Sigmoid colon (tissue), 7 donors: ENCODE data around the gene NUMB. TPM values are rescaled to one million over a fixed set of nuclear protein-coding genes. Genes with fewer than 3 reads are reported as not detected.

Source experiments
- DNase-seq: peaks from one replicate; pipeline ENCODE4 v3.0.0-alpha.2; 2019
- H3K27ac ChIP-seq, 4 donors: fragments of 200-600 bp; sonication (generic); one replicate each; pipeline ENCODE4 v1.5.1; 2016 to 2019; ENCODE audit warnings: mild to moderate bottlenecking in 1 of 4
- H3K27me3 ChIP-seq, 3 donors: fragments of 200-600 bp; sonication (generic); one replicate each; pipeline ENCODE4 v1.5.1; 2019; ENCODE audit warnings: mild to moderate bottlenecking in 1 of 3
- H3K36me3 ChIP-seq, 4 donors: fragments of 200-600 bp; sonication (generic); one replicate each; pipeline ENCODE4 v1.5.1; 2016 to 2019
- H3K4me1 ChIP-seq, 4 donors: fragments of 200-600 bp; sonication (generic); one replicate each; pipeline ENCODE4 v1.5.1; 2017 to 2019
- H3K4me3 ChIP-seq, 4 donors: fragments of 200-600 bp; sonication (generic); one replicate each; pipeline ENCODE4 v1.5.1; 2017 to 2019; ENCODE audit warnings: mild to moderate bottlenecking in 2 of 4, moderate library complexity in 1 of 4
- H3K9me3 ChIP-seq, 4 donors: fragments of 200-600 bp in 3 of 4; sonication (generic) in 3 of 4; one replicate each; pipeline versions ENCODE4 v1.5.1 to v1.6.1; 2013 to 2019
- CTCF ChIP-seq, 4 experiments: fragments of 450-650 bp in 3 of 4; fragments of 200-600 bp in 1 of 4; IDR thresholded peaks; one replicate each; pipeline ENCODE4 v1.5.1; 2016 to 2019; ENCODE audit warnings: antibody characterized with exemption in 4 of 4, mild to moderate bottlenecking in 3 of 4, moderate library complexity in 2 of 4
- EP300 ChIP-seq, 4 donors: sonication (generic); formaldehyde crosslinking; IDR thresholded peaks; one replicate each; pipeline ENCODE4 v1.6.1; 2017; ENCODE audit warnings: antibody characterized with exemption in 4 of 4
- POLR2A ChIP-seq, 2 donors: fragments of 450-650 bp; IDR thresholded peaks; one replicate each; pipeline ENCODE4 v1.6.1; 2016; ENCODE audit warnings: antibody characterized with exemption in 2 of 2, mild to moderate bottlenecking in 2 of 2, moderate library complexity in 2 of 2
- POLR2AphosphoS5 ChIP-seq, 4 donors: sonication (generic); formaldehyde crosslinking; IDR thresholded peaks; one replicate each; pipeline ENCODE4 v1.6.1; 2017; ENCODE audit warnings: antibody characterized with exemption in 4 of 4
- WGBS, 2 donors: extraction: QIAGEN DNeasy Blood & Tissue Kit; methylation state at CpG; one replicate each; pipeline ENCODE4 v1.1.7; 2013; 5-methylcytosine and 5-hydroxymethylcytosine counted together
- intact Hi-C: fragments of 100-400 bp; cut with DNase I; formaldehyde crosslinking; loops from one replicate; pipeline ENCODE4 v1.15.1; 2023
- polyA plus RNA-seq, 3 donors: library from polyadenylated mRNA; stranded (reverse); fragments of 200-250 nt; gene quantifications; one replicate each; pipeline ENCODE4 v1.2.3, GENCODE V29; 2013
- total RNA-seq, 4 donors: library from RNA; depleted of rRNA; stranded (reverse); fragments of >200 nt; gene quantifications; one replicate each; pipeline ENCODE4 v1.1.0, GENCODE V29; 2016
- donor health status: healthy with polysubstance abuse.
- donor health status: Bipolar disorder and iron deficiency.
- donor health status: healthy.

NUMB gene
- total and polyA plus RNA-seq, 7 donors = 37.6 to 80.3 (median 53.4) TPM

- DNase-seq = no peak
- H3K36me3 ChIP-seq = peaks cover 0 to 43% (median 0%) of the 10 kb centered on the region in 4 donors
- no peaks in the 10 kb centered on the region for H3K27me3 ChIP-seq
- no peaks in the 10 kb centered on the region for H3K4me1 ChIP-seq
- no peak overlapping the region for H3K27ac ChIP-seq
- TF ChIP-seq POLR2AphosphoS5 (IDR thresholded peaks at IDR 0.05) (no peak), CTCF (IDR thresholded peaks at IDR 0.05) (no peak), POLR2A (IDR thresholded peaks at IDR 0.05) (no peak), EP300 (IDR thresholded peaks at IDR 0.05) (no peak)
- 85 to 93% methylated on average over 20 of the region's 20 CpGs for WGBS, 2 donors
- no peak overlapping the region for H3K4me3 ChIP-seq
- no peaks in the 10 kb centered on the region for H3K9me3 ChIP-seq
- intact Hi-C loops = no loop called here
Observed at GRCh38 chr14:73258845-73259611, 199.3 kb downstream of the NUMB start.

DNA sequence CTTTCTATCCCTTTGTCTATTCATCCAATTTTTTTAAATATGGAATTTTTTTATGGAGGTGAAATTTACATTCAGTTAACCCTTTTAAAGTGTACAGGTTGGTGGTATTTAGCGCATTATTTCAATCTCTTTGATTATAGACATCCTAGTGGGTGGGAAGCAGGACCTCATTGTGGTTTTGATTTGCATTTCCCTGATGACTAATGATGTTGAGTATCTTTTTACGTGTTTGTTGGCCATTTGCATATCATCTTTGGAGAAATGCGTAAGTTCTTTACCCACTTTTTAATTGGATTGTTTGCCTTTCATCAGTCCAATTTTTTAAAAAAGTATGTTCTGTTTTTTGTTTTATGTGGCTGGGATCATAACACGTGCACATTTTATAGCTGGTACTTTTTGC lies 200.3 kb downstream of the NUMB start:
- Histone ChIP-seq H3K4me1 (no peaks in the 10 kb centered on the region), H3K27me3 (no peaks in the 10 kb centered on the region), H3K9me3 (no peaks in the 10 kb centered on the region), H3K36me3 (peaks cover 0 to 41% (median 0%) of the 10 kb centered on the region in 4 donors), H3K27ac (no peak overlapping the region), H3K4me3 (no peak overlapping the region)
- WGBS, 2 donors = 77 to 78% methylated on average over 4 of the region's 4 CpGs
- DNase-seq = no peak
- intact Hi-C loops = no loop called here
- no peak for TF ChIP-seq POLR2A (IDR thresholded peaks at IDR 0.05)
- no peak for TF ChIP-seq POLR2AphosphoS5 (IDR thresholded peaks at IDR 0.05)
- no peak for TF ChIP-seq CTCF (IDR thresholded peaks at IDR 0.05)
- no peak for TF ChIP-seq EP300 (IDR thresholded peaks at IDR 0.05)

GRCh38 chr14:73255693-73256225 lies 202.6 kb downstream of the NUMB start:
- Histone ChIP-seq H3K27ac (no peak overlapping the region), H3K4me1 (no peaks in the 10 kb centered on the region), H3K27me3 (no peaks in the 10 kb centered on the region), H3K9me3 (no peaks in the 10 kb centered on the region), H3K36me3 (peaks cover 0 to 49% (median 0%) of the 10 kb centered on the region in 4 donors), H3K4me3 (no peak overlapping the region)
- intact Hi-C loops = no loop called here
- TF ChIP-seq POLR2A (IDR thresholded peaks at IDR 0.05) = no peak
- WGBS, 2 donors = 85 to 91% methylated on average over 9 of the region's 9 CpGs
- no peak for DNase-seq

- intact Hi-C loops = no loop called here
- no peak overlapping the region for H3K4me3 ChIP-seq
- H3K27me3 ChIP-seq = no peaks in the 10 kb centered on the region
- no peak for DNase-seq
- no peaks in the 10 kb centered on the region for H3K9me3 ChIP-seq
- 86 to 94% methylated on average over 6 of the region's 6 CpGs for WGBS, 2 donors
- H3K36me3 ChIP-seq = peaks cover 0 to 54% (median 0%) of the 10 kb centered on the region in 4 donors
- H3K27ac ChIP-seq = no peak overlapping the region
- H3K4me1 ChIP-seq = no peaks in the 10 kb centered on the region
- no peak for TF ChIP-seq EP300 (IDR thresholded peaks at IDR 0.05)
- no peak for TF ChIP-seq CTCF (IDR thresholded peaks at IDR 0.05)
- TF ChIP-seq POLR2AphosphoS5 (IDR thresholded peaks at IDR 0.05) = no peak
Observed at GRCh38 chr14:73255005-73255400, 203.3 kb downstream of the NUMB start.

DNA sequence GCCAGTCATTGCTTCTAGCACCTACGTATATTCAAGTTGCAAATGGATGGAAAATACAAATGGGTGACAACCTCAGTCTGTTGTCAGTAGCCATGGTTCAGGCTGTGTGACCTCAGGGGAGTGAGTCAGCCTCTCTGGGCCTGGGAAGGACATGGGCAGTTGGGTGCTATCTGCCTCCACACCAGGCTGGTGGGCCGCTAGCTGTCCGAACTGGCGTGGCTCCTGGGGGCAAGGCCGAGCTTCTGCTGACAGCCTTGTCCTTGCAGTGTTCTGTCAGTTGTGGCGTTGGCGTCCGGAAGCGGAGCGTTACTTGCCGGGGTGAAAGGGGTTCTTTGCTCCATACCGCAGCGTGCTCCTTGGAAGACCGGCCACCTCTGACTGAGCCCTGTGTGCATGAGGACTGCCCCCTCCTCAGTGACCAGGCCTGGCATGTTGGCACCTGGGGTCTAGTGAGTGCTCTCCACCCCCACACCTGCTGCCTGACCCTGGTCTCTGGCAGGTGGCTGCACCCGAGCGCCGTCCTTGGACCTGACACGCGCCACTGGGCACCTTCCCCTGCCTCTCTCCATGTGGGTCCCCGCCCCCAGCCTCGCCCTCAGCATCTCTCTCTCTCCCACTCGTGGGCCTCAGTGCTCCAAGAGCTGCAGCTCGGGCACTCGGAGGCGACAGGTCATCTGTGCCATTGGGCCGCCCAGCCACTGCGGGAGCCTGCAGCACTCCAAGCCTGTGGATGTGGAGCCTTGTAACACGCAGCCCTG lies 203.9 kb downstream of the NUMB start:
- no peak overlapping the region for H3K27ac ChIP-seq
- WGBS, 2 donors = 83 to 94% methylated on average over 28 of the region's 28 CpGs
- no peak for DNase-seq
- TF ChIP-seq POLR2AphosphoS5 (IDR thresholded peaks at IDR 0.05) (no peak), POLR2A (IDR thresholded peaks at IDR 0.05) (no peak), EP300 (IDR thresholded peaks at IDR 0.05) (no peak), CTCF (IDR thresholded peaks at IDR 0.05) (no peak)
- intact Hi-C loops = no loop called here
- no peak overlapping the region for H3K4me3 ChIP-seq
- no peaks in the 10 kb centered on the region for H3K4me1 ChIP-seq
- no peaks in the 10 kb centered on the region for H3K27me3 ChIP-seq
- no peaks in the 10 kb centered on the region for H3K9me3 ChIP-seq
- peaks cover 0 to 52% (median 0%) of the 10 kb centered on the region in 4 donors for H3K36me3 ChIP-seq
